ENCODE measurements around the gene LRRC27.
"Not testable (repeated sequence)": the region's sequence is repeated elsewhere in the genome, so short reads cannot be mapped to it uniquely, and the experiment has no call there.

The LRRC27 gene

GRCh38 chr10:132331601-132332432 is at the start of gene LRRC27:
TSS of gene LRRC27 (plus strand) at chr10:132332193. CDS start at chr10:132333525, 1,332 bp downstream.
- DNase-seq, result peak; percentile 52

GRCh38 chr10:132282667-132283603 is 49.1 kb upstream of the LRRC27 start:
- no peak for DNase-seq

- no peak for DNase-seq
These were observed 48.2 kb upstream of the LRRC27 start for GRCh38 chr10:132283604-132284382.

- no peak for DNase-seq
These were observed 42.6 kb upstream of the LRRC27 start for GRCh38 chr10:132289439-132289838.

DNA sequence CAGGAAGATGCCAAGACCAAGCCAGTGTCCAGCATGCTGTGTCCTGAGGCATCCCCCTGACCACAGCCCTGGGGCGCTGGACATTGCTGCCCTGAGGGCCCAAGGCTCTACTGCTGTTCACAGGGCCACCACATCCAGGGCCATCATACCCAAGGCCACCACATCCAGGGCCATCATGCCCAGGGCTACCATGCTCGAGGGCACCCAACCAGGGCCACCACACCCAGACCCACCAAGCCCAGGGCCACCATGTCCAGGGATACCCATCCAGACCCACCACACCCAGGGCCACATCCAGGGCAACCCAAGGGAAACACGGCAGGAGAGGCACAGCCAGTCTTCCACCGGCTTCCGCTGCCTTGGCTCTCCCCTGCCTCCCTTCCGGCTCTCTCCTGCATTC is 41.4 kb upstream of the LRRC27 start:
- DNase-seq, result no peak

DNA sequence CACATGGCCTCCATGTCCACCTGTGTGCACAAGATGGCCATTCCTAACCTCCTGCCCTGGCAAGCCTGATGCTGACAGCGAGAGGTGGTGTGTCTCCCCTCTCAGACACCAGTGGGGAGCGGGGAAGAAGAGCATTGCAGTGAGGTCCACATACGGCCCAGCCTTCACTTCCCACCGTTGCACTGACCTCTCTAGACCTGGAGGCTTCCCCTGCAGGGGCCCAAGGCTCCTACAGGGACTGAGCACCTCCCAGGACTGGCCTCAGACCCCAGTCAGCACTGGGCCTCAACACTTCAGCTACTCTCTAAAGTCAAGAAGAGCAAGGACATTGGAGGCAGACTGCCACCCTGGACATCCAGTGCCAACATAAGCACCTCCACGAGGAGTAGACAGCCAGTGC is 40.2 kb upstream of the LRRC27 start:
- no peak for DNase-seq

GRCh38 chr10:132292287-132293200 is 39.4 kb upstream of the LRRC27 start:
- DNase-seq, result no peak

DNA sequence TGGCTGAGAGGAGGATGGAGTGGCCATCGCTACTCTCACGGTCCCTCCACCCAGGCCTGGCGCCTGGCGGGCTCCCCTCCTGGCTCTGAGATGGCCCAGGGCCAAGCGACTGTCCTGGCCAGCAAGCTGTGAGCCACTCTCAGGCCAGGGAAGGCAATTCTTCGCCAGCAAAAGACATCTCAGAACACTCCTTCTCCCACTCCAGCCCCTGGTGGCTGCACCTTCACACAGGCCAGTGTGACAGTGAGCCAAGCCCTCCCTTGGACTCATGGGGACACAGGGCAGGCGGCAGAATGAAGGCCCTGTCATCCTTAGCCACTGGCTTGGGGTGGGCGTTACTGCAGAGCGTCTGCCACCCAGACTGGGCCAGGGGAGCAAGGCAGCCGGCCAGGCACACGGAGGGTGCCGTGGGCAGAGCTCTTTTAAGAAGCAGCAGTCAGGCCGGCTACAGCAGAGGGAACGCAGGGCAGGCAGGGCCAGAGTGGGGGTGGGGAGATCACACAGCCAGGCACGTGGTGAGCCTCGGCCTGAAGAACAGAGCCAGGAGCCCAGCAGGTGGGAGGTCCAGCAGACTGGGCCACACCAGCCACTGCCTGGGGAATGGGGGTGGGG is 38.7 kb upstream of the LRRC27 start:
- DNase-seq, result no peak

GRCh38 chr10:132293813-132294520 is 38.0 kb upstream of the LRRC27 start:
- DNase-seq, result no peak

DNA sequence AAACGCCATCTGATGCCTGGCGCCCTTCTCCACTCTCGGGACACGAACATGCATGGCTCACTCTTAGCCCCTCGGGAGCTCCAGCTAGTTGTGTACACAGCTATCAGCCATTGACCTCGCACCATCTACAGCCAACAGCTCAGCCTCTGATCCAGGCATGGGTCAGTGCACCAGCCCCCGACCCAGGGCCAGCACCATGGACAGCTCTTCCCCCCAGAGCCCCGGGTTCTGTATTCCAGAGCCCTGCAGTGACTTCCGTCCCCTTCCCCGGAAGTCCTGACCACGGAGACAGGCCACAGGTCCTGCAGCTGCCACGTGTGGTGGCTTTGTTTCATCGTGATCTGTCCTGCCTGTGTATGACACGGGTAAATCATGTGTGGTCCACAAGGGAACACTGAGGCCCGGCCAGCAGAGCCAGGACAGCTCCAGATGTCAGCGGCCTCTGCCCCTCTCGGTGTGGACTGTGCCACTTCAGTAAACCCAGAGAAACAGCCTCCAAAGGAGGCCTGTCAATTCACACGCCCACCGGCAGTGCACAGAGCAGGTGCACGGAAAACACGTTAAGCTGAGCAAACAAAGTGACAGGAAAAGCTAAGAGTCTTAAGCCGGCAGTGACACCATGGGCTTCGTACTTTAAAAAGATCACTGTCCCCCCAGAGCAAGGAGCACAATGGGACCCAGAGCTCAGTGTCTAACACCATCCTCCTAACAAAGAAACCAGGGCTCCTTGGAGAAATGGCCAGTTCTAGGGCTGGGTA is 37.3 kb upstream of the LRRC27 start:
- no peak for DNase-seq

- not testable (repeated sequence) for DNase-seq
These were observed 36.5 kb upstream of the LRRC27 start for GRCh38 chr10:132295481-132295880.

- DNase-seq, result no peak
These were observed 35.1 kb upstream of the LRRC27 start for GRCh38 chr10:132296666-132297443.

- DNase-seq, result no peak
These were observed 34.5 kb upstream of the LRRC27 start for GRCh38 chr10:132297526-132297925.

DNA sequence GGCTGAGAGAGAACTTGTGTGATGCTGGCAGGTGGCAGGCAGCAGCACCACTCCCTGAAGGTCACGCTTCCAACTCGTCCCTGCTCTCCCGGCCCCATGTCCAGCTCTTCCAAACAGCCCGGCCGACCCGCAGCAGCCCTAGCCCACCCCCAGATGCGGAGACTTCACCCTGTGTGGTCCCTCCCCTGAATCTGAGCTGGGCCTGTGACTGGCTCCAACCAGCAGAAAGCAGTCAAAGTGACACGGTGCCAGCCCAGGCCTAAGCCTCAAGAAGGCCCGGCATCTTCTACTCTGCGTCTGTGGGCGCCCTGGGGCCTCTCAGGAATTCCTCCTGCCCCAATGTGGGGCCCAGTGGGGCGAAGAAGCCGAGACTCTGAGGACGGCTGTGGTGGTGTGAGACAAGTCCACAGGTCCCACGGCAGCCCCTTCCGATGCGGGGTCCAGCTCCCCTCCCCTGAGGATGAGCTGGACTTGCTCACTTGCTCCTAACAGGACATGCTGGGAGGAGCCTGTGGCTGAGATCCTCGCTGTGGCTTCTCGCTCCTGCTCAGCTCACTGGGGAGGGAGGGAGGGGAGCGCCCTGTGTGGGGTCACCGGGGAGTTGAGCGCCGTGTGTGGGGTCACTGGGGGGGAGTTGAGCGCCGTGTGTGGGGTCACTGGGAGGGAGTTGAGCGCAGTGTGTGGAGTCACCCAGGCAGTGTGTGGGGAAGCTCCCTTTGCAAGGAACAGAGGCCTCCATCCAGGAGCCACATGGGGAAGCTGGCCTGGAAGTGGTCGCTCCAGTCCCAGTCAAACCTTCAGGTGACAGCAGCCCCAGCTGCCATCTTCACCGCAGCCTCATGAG is 33.7 kb upstream of the LRRC27 start:
- no peak for DNase-seq

DNA sequence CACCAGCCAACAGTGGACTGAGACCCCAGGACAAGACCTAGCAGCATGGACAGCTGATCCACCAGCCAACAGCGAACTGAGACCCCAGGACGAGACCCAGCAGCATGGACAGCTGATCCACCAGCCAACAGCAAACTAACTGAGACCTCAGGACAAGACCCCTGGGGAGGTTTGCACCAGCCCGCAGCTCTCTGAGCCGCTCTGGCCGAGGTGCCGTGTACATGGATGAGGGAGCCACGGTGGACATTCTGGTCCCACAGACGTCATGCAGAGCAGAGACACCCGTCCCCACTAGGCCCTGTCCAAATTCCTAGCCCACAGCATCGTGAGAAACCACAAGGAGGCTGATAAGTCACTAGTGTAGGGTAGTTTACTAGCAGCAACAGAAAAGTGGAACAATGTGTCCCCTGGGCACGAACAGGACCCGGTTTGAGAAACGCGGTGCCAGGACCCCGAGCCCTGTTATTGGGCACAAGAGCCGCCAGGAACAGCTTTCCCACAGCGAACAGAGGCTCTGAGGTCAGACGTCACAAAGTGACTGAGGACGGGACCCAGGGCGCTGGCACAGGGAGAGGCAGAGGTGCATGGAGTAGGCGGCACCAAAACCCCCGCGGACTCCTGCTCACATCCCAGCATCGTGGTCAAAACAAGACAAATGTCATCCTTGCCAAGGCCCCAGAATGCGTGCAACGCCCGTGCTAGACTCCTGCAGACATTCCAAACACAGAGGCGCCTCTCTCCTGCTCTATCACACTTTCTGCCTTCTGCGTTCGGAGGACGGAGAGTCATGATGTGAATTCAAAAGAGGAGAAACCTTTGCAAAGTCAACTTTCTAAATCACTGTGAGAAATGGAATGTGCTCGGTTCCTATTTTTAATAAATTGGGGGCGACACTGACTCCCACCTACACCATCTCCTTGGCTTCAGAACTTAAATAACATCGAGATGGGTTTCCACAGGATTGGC is 32.3 kb upstream of the LRRC27 start:
- no peak for DNase-seq

DNA sequence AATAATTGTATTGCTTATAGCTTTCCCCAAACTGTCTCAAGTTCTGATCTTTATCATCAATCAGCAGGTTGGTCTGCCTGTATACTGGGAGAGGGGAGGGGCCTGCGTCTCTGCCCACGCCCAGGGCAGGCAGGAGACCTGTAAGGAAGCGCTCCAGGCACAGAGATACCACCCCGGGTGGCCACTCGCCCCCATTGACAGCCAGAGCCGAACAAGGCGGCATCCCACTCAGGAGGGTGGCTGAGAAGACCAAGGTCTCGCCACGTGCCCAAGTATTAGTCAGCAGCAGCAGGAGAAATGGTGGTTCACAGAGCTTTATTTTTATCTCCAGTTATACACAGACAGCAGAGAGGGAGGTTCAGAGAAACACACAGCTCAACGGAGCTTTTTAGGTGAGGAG is 31.4 kb upstream of the LRRC27 start:
- no peak for DNase-seq
